Pancreas (tissue), 10 donors: ENCODE results near the gene B3GAT1. TPM values are rescaled to one million over a fixed set of nuclear protein-coding genes. Genes with fewer than 3 reads are reported as not detected.

Experiments
- ATAC-seq, 4 donors: fragments of 200-7000 bp; cut with Tn5 transposase; one replicate each; pipeline versions ENCODE4 v1.8.0 to v1.9.1; 2020; ENCODE audit warnings: mild to moderate bottlenecking in 4 of 4, moderate library complexity in 4 of 4
- DNase-seq, 6 donors: peaks; one replicate each; pipeline ENCODE4 v3.0.0-alpha.2; 2020
- FAIRE-seq: peaks from 2 replicates; lab custom pipeline; 2012; peaks lifted over from hg19 to GRCh38; lab: Jason Lieb, UNC
- H3K27ac ChIP-seq, 4 donors: fragments of 200-600 bp; sonication (generic); 1 replicate in 3 of 4; 2 replicates in 1 of 4; pipeline versions ENCODE4 v1.5.0 to v1.8.0; 2020
- H3K27me3 ChIP-seq, 4 donors: fragments of 200-600 bp; one replicate each; pipeline ENCODE4 v1.8.0; 2021
- H3K36me3 ChIP-seq, 3 donors: fragments of 200-600 bp; sonication (generic) in 1 of 3; one replicate each; pipeline versions ENCODE4 v1.5.0 to v1.8.0; 2020 to 2021
- H3K4me1 ChIP-seq, 3 donors: fragments of 200-600 bp; one replicate each; pipeline ENCODE4 v1.8.0; 2021
- H3K4me3 ChIP-seq, 4 donors: fragments of 200-600 bp; sonication (generic) in 2 of 4; one replicate each; pipeline versions ENCODE4 v1.5.0 to v1.8.0; 2020 to 2021
- H3K9me3 ChIP-seq, 4 donors: fragments of 200-600 bp; one replicate each; pipeline ENCODE4 v1.8.0; 2021
- WGBS, 2 donors: extraction: QIAGEN DNeasy Blood & Tissue Kit; methylation state at CpG; one replicate each; pipeline ENCODE4 v1.1.7; 2013; 5-methylcytosine and 5-hydroxymethylcytosine counted together
- intact Hi-C, 3 donors: fragments of 100-400 bp; cut with DNase I; formaldehyde crosslinking; loops; one replicate each; pipeline versions ENCODE4 v1.11.1 to v1.14.2; 2022
- polyA plus RNA-seq, 2 donors: library from polyadenylated mRNA; stranded (reverse); fragments of 200-250 nt; gene quantifications; one replicate each; pipeline ENCODE4 v1.2.3, GENCODE V29; 2013
- total RNA-seq, 6 donors: library from RNA; stranded (reverse); fragmentation: NEBNext Ultra II Directional in 4 of 6; extraction: Animal tissue kit (Norgen Biotek cat#: 25700) in 4 of 6; gene quantifications; one replicate each; pipeline versions ENCODE4 v1.2.1 to v1.2.4, GENCODE V29; 2021 to 2023
- TF ChIP-seq, protein P1 (sequence below), 4 donors: fragments of 200-600 bp; sonication (generic) in 3 of 4; IDR thresholded peaks; one replicate each; pipeline versions ENCODE4 v1.5.0 to v1.8.0; 2021; ENCODE audit warnings: antibody characterized with exemption in 4 of 4
- donor health status: healthy with polysubstance abuse.
- donor health status: DM: no; HTN: no; CAD: no; lungs with moderate emphysema.
- donor health status: DM: no; HTN: no; CAD: no.
- donor health status: control.
- donor health status: control.
- donor health status: Bipolar disorder and iron deficiency.
- donor health status: DM: yes; HTN: yes; CAD: no.
- donor health status: DM: no; HTN: no; CAD: no.
- donor health status: DM: no; HTN: no; CAD: no.
- donor health status: DM: yes; HTN: yes; CAD: no.

The B3GAT1 gene
- total and polyA plus RNA-seq, 8 donors, result 0.08 to 1.3 (median 0.20) TPM

DNA sequence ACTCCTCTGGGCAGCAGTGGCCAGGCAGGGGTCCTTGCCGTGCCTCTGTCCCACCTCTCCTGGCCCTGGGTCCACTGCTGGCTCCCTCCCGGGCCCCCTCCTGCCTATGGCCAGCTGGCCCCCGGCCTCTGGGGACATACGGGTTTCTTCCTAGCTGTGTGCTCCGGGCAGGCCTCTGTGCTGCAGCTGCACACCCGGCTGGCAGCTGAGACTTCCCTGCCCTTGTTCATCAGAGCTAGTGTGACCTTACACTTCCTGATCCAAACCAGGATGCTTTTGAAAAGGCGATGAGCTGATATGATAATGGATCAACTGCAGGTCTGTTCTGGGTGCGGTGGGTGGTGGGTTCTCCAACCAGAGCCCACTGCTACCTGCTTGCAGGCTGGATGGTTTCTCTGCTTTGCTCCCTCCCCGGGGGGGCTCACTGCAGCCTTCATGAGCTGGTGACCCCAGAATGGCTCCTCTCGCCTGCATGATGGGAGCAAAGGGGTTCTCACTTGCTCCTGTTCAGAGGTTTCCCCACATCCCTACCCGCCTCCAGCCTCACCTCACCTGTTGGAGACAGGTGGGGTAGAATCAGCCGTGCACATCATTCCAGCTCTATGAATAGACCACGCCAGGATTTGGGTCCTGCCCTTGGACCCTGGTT lies 13.3 kb downstream of the B3GAT1 start:
- Histone ChIP-seq H3K27ac (no peak overlapping the region), H3K36me3 (no peaks in the 10 kb centered on the region), H3K9me3 (no peaks in the 10 kb centered on the region), H3K4me3 (no peak overlapping the region), H3K4me1 (no peaks in the 10 kb centered on the region), H3K27me3 (no peaks in the 10 kb centered on the region)
- TF ChIP-seq, protein P1, sequence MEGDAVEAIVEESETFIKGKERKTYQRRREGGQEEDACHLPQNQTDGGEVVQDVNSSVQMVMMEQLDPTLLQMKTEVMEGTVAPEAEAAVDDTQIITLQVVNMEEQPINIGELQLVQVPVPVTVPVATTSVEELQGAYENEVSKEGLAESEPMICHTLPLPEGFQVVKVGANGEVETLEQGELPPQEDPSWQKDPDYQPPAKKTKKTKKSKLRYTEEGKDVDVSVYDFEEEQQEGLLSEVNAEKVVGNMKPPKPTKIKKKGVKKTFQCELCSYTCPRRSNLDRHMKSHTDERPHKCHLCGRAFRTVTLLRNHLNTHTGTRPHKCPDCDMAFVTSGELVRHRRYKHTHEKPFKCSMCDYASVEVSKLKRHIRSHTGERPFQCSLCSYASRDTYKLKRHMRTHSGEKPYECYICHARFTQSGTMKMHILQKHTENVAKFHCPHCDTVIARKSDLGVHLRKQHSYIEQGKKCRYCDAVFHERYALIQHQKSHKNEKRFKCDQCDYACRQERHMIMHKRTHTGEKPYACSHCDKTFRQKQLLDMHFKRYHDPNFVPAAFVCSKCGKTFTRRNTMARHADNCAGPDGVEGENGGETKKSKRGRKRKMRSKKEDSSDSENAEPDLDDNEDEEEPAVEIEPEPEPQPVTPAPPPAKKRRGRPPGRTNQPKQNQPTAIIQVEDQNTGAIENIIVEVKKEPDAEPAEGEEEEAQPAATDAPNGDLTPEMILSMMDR (IDR thresholded peaks at IDR 0.05), result no peak
- ATAC-seq, result no peak
- DNase-seq, result peak in 2 of 6 donors; percentile 26 to 51
- WGBS, 2 donors, result 60 to 64% methylated on average over 13 of the region's 13 CpGs
- FAIRE-seq, result no peak
- intact Hi-C loops, result no loop called here

DNA sequence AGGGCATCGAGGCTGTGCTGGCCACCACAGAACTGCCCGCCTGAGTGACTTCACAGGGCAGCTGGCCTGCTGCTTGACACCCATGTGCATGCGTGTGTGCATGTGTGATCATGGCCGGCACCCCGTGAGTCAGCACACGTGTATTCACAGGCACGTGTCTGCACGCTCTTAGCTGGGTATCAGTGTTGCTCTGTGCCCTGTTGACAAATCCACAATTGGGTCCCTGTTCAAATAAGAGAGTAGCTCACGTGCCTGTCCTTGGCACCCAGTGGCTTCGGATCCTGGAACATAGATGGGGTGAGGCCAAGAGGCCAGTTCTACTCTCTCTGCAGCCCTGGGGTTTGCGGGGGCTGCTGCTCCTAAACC lies 14.0 kb downstream of the B3GAT1 start:
- 46 to 51% methylated on average over 11 of the region's 11 CpGs for WGBS, 2 donors
- DNase-seq, result peak in 3 of 6 donors; percentile 18 to 65 (median 34)
- Histone ChIP-seq H3K36me3 (no peaks in the 10 kb centered on the region), H3K4me3 (no peak overlapping the region), H3K4me1 (no peaks in the 10 kb centered on the region), H3K27ac (no peak overlapping the region), H3K9me3 (no peaks in the 10 kb centered on the region), H3K27me3 (no peaks in the 10 kb centered on the region)
- intact Hi-C loops, result no loop called here
- TF ChIP-seq, protein P1 (IDR thresholded peaks at IDR 0.05), result no peak
- peak in 3 of 4 donors; percentile 37 to 74 (median 71) for ATAC-seq
- no peak for FAIRE-seq

DNA sequence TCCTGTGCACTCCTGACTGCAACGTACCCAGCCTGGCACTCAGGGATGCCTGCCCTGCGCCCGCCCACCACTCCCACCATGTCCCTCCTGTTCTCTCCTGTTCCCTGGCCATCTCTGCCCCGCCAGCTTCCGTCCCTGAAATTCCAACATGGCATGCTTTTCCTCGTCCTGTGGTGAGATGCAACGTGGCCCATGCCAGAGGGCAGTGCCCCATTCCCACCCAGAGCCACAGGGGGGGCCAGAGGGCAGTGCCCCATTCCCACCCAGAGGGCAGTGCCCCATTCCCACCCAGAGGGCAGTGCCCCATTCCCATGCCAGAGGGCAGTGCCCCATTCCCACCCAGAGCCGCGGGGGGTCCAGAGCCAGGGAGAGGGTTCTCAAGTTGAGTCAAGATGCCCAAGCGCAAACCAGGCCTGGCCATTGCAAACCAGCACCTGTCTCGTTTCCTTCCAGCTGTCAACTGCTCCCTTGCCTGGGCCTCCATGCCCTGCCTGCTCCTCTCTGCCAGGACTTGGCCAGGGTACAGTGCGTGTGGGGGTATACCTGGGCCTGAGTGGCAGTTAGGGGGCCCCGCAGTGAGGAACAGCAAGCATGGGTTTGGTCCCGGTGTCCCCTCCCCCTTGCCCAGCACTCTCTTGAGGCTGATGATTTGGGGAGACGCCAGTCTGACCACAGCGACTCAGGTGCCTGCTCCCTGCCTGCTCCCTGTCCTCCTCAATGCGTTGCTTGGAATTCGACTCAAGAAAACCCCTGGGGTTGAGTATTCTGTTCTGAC lies 14.6 kb downstream of the B3GAT1 start:
- FAIRE-seq, result no peak
- peak in 2 of 6 donors; percentile 4 to 45 for DNase-seq
- Histone ChIP-seq H3K4me3 (no peak overlapping the region), H3K9me3 (no peaks in the 10 kb centered on the region), H3K27ac (no peak overlapping the region), H3K27me3 (no peaks in the 10 kb centered on the region), H3K4me1 (no peaks in the 10 kb centered on the region), H3K36me3 (no peaks in the 10 kb centered on the region)
- WGBS, 2 donors, result 74 to 79% methylated on average over 18 of the region's 18 CpGs
- TF ChIP-seq, protein P1 (IDR thresholded peaks at IDR 0.05), result no peak
- intact Hi-C loops, result no loop called here
- ATAC-seq, result no peak

DNA sequence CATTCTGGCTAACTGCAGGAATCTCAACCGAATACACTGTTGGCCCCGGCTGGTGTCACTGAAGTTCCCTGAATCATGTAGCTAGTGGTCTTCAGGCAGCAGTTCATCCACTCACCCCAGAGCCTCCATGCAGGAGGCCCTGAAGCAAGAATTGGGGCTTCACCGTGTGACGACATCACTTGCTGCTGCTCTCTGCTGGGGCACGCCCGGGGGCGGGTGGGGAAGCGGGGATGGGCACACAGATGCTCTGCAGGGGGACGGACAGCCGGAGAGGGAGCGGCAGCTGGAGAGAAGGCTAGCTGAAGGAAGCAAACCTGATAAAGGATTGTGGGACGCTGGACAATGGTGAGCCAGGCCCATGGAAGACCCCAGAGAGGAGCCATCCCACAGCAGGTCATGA lies 17.0 kb downstream of the B3GAT1 start:
- Histone ChIP-seq H3K27me3 (no peaks in the 10 kb centered on the region), H3K9me3 (no peaks in the 10 kb centered on the region), H3K4me3 (no peak overlapping the region), H3K4me1 (no peaks in the 10 kb centered on the region), H3K27ac (no peak overlapping the region), H3K36me3 (no peaks in the 10 kb centered on the region)
- ATAC-seq (no peak), DNase-seq (peak in 1 of 6 donors; percentile 38), FAIRE-seq (no peak)
- WGBS, 2 donors, result 82 to 84% methylated on average over 12 of the region's 12 CpGs
- intact Hi-C loops, result no loop called here
- TF ChIP-seq, protein P1 (IDR thresholded peaks at IDR 0.05), result no peak

DNA sequence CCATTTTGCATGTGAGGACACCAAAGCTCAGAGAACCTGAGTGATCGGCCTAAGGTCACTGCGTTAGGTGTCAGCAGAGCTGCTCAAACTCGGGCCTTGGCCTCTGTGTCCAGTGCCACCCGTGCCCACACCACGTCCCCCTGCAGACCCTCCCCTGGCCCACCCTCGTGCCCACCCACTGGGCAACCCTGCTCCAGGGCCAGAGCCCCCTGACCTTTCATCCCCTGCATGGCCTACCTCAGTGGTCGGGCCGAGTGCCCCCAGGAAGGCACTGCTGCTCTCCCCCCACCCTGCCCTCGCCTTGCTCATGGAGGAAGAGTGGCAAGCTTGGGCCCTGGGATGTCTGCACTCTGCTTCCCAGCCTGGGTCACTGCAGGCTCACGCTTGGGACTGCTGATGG lies 17.7 kb downstream of the B3GAT1 start:
- TF ChIP-seq, protein P1 (IDR thresholded peaks at IDR 0.05), result no peak
- DNase-seq, result peak in 2 of 6 donors; percentile 17 to 63
- Histone ChIP-seq H3K27ac (no peak overlapping the region), H3K4me1 (no peaks in the 10 kb centered on the region), H3K27me3 (no peaks in the 10 kb centered on the region), H3K36me3 (no peaks in the 10 kb centered on the region), H3K4me3 (no peak overlapping the region), H3K9me3 (no peaks in the 10 kb centered on the region)
- WGBS, 2 donors, result 64 to 72% methylated on average over 10 of the region's 10 CpGs
- ATAC-seq, result no peak
- intact Hi-C loops, result no loop called here
- no peak for FAIRE-seq
